Natural killer cell (primary cell): ENCODE results near the gene CNTN6. TPM values are rescaled to one million over a fixed set of nuclear protein-coding genes. Genes with fewer than 3 reads are reported as not detected.

Source experiments
- ATAC-seq, 3 donors: fragments of 150-1000 bp in 2 of 3; fragments of 200-7000 bp in 1 of 3; cut with Tn5 transposase; 1 replicate in 1 of 3; 2 replicates in 2 of 3; pipeline ENCODE4 v1.10.0; 2021; ENCODE audit warnings: mild to moderate bottlenecking in 2 of 3, moderate library complexity in 2 of 3
- DNase-seq, 2 donors: peaks; one replicate each; pipeline versions ENCODE4 v3.0.0 to v3.0.0-alpha.2; 2013 to 2021; ENCODE audit warnings: mixed read lengths in 1 of 2
- H3K27ac ChIP-seq: one replicate; pipeline ENCODE4 v1.5.1; 2013; ENCODE audit warnings: mild to moderate bottlenecking, low read length
- H3K27me3 ChIP-seq: one replicate; pipeline ENCODE4 v1.6.1; 2013; ENCODE audit warnings: low read length; ENCODE audit not compliant: control insufficient read depth, insufficient read depth
- H3K36me3 ChIP-seq: one replicate; pipeline ENCODE4 v1.6.1; 2013; ENCODE audit warnings: low read length; ENCODE audit not compliant: control insufficient read depth, insufficient read depth
- H3K4me1 ChIP-seq: one replicate; pipeline ENCODE4 v1.6.1; 2013; ENCODE audit warnings: low read length; ENCODE audit not compliant: control insufficient read depth, insufficient read depth
- H3K4me3 ChIP-seq: one replicate; pipeline ENCODE4 v1.5.1; 2013; ENCODE audit warnings: low read length
- H3K9me3 ChIP-seq: one replicate; pipeline ENCODE4 v1.6.1; 2013; ENCODE audit warnings: low read length; ENCODE audit not compliant: control insufficient read depth, insufficient read depth
- H3K27ac Mint-ChIP-seq, 2 donors: one replicate each; pipeline ENCODE4 v1.8.0; 2022; ENCODE audit warnings: mild to moderate bottlenecking in 2 of 2, mixed read lengths in 2 of 2, moderate library complexity in 1 of 2
- H3K27me3 Mint-ChIP-seq, 2 donors: one replicate each; pipeline ENCODE4 v1.8.0; 2022; ENCODE audit warnings: low read depth in 2 of 2, mixed read lengths in 2 of 2
- H3K36me3 Mint-ChIP-seq: one replicate; pipeline ENCODE4 v1.8.0; 2022; ENCODE audit warnings: mixed read lengths
- H3K4me1 Mint-ChIP-seq, 2 donors: one replicate each; pipeline ENCODE4 v1.8.0; 2022; ENCODE audit warnings: mixed read lengths in 2 of 2
- H3K4me3 Mint-ChIP-seq: one replicate; pipeline ENCODE4 v1.8.0; 2022; ENCODE audit warnings: mild to moderate bottlenecking, moderate library complexity, mixed read lengths
- H3K9me3 Mint-ChIP-seq, 2 donors: one replicate each; pipeline ENCODE4 v1.8.0; 2022; ENCODE audit warnings: mixed read lengths in 2 of 2
- CTCF ChIP-seq: fragments of 200-600 bp; IDR thresholded peaks from one replicate; pipeline ENCODE4 v1.8.0; 2022; ENCODE audit warnings: antibody characterized with exemption
- WGBS: methylation state at CpG from one replicate; pipeline ENCODE4 v1.1.7; 2013; ENCODE audit warnings: missing lambda C conversion rate; ENCODE audit not compliant: insufficient coverage; 5-methylcytosine and 5-hydroxymethylcytosine counted together
- intact Hi-C: fragments of 100-400 bp; cut with micrococcal nuclease; formaldehyde crosslinking; loops from one replicate; pipeline ENCODE4 v1.14.2; 2022
- total RNA-seq, 4 donors: library from RNA; stranded (reverse); fragments of 120-200 nt in 1 of 4; gene quantifications; one replicate each; pipeline versions ENCODE4 v1.2.3 to v1.2.4, GENCODE V29; 2013 to 2022

Gene CNTN6
- total RNA-seq, 3 donors from 2014 or later (not counting 1 experiment from before 2014, with no cell fraction given): not detected

- ATAC-seq: no peak
Measured at GRCh38 chr3:1172644-1173043, 79.8 kb downstream of the CNTN6 start.

GRCh38 chr3:1179146-1179545 is 86.3 kb downstream of the CNTN6 start:
- H3K36me3 ChIP-seq: no peaks in the 10 kb centered on the region
- no peak overlapping the region for H3K27ac ChIP-seq
- no peak for TF ChIP-seq CTCF
- no peaks in the 10 kb centered on the region for H3K4me1 ChIP-seq
- Mint-ChIP-seq H3K27ac (no peak overlapping the region), H3K9me3 (peaks cover 13 to 19% of the 10 kb centered on the region in 2 donors), H3K4me3 (no peak overlapping the region), H3K36me3 (peaks cover 14% of the 10 kb centered on the region), H3K27me3 (no peaks in the 10 kb centered on the region), H3K4me1 (no peaks in the 10 kb centered on the region)
- DNase-seq (no peak), ATAC-seq (no peak)
- no peaks in the 10 kb centered on the region for H3K27me3 ChIP-seq
- H3K9me3 ChIP-seq: peaks cover 3% of the 10 kb centered on the region
- intact Hi-C loops: no loop called here
- 53% methylated on average over 6 of the region's 6 CpGs for WGBS
- H3K4me3 ChIP-seq: no peak overlapping the region

More at GRCh38 chr3:1172644-1173043, 79.8 kb downstream of the CNTN6 start:
- DNase-seq: no peak
- Histone ChIP-seq H3K36me3 (no peaks in the 10 kb centered on the region), H3K27me3 (no peaks in the 10 kb centered on the region), H3K4me1 (no peaks in the 10 kb centered on the region), H3K4me3 (no peak overlapping the region), H3K9me3 (no peaks in the 10 kb centered on the region), H3K27ac (no peak overlapping the region)
- no peak for TF ChIP-seq CTCF
- Mint-ChIP-seq H3K27ac (no peak overlapping the region), H3K4me3 (no peak overlapping the region), H3K27me3 (no peaks in the 10 kb centered on the region), H3K9me3 (peaks cover 8 to 16% of the 10 kb centered on the region in 2 donors), H3K36me3 (peaks cover 8% of the 10 kb centered on the region), H3K4me1 (no peaks in the 10 kb centered on the region)
- 50% methylated on average over 2 of the region's 2 CpGs for WGBS
- intact Hi-C loops: no loop called here

- no peaks in the 10 kb centered on the region for H3K4me1 ChIP-seq
- TF ChIP-seq CTCF: no peak
- Mint-ChIP-seq H3K9me3 (peaks cover 6 to 8% of the 10 kb centered on the region in 2 donors), H3K36me3 (peaks cover 6% of the 10 kb centered on the region), H3K27me3 (no peaks in the 10 kb centered on the region), H3K27ac (no peak overlapping the region), H3K4me1 (no peaks in the 10 kb centered on the region), H3K4me3 (no peak overlapping the region)
- ATAC-seq: no peak
- WGBS: 71% methylated on average over 4 of the region's 4 CpGs
- H3K9me3 ChIP-seq: no peaks in the 10 kb centered on the region
- intact Hi-C loops: no loop called here
- no peaks in the 10 kb centered on the region for H3K36me3 ChIP-seq
- DNase-seq: no peak
- no peak overlapping the region for H3K4me3 ChIP-seq
- H3K27ac ChIP-seq: no peak overlapping the region
- H3K27me3 ChIP-seq: no peaks in the 10 kb centered on the region
Measured at GRCh38 chr3:1183320-1184048, 90.7 kb downstream of the CNTN6 start.

- no peak for DNase-seq
- intact Hi-C loops: no loop called here
- TF ChIP-seq CTCF: no peak
- Histone ChIP-seq H3K4me3 (no peak overlapping the region), H3K9me3 (peaks cover 2% of the 10 kb centered on the region), H3K36me3 (no peaks in the 10 kb centered on the region), H3K27me3 (no peaks in the 10 kb centered on the region), H3K27ac (no peak overlapping the region), H3K4me1 (no peaks in the 10 kb centered on the region)
- Mint-ChIP-seq H3K36me3 (no peaks in the 10 kb centered on the region), H3K27ac (no peak overlapping the region), H3K9me3 (peaks cover 16 to 22% of the 10 kb centered on the region in 2 donors), H3K4me3 (no peak overlapping the region), H3K4me1 (no peaks in the 10 kb centered on the region), H3K27me3 (no peaks in the 10 kb centered on the region)
- ATAC-seq: no peak
- 29% methylated on average over 2 of the region's 3 CpGs for WGBS
Measured at GRCh38 chr3:1190569-1190968, 97.7 kb downstream of the CNTN6 start.
